Amniotic epithelial cell (primary cell): ENCODE measurements around the gene NBAS.
A peak's percentile ranks its signal among the peaks of the same experiment; 100 is the strongest.
"Not testable (repeated sequence)": the region's sequence is repeated elsewhere in the genome, so short reads cannot be mapped to it uniquely, and the experiment has no call there.

Source experiments
- DNase-seq: peaks from one replicate; pipeline ENCODE4 v3.0.0-alpha.2; 2010; ENCODE audit warnings: low read depth

Gene NBAS

DNA sequence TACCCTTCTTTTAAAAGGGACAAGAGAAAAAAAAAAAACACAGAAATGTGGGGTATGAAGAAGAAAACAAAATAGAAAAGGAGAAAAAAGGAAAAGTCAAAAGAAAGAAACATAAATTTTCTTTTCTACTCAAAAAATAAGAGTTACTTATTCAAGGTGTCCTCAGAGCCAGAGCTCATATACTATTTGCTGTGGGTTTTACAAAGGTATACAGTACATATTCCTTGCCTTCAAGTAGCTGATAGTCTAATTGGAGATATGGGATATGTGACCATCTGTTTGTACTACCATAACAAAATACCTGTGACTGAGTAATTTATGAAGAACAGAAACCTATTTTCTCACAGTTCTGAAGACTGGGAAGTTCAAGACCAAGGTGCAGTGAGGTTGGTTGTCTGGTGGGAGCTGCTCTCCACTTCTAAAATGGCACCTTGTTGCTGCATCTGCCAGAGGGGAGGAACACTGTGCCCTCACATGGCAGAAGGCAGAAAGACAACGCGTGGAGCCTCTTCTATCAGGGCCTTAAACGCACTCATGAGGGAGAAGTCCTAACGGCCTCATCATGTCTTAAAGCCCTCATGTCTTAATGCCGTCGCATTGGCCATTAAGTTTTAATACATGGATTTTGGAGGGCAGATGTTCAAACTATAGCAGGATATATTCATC lies 33.9 kb downstream of the NBAS start:
- DNase-seq: peak; percentile 11

DNA sequence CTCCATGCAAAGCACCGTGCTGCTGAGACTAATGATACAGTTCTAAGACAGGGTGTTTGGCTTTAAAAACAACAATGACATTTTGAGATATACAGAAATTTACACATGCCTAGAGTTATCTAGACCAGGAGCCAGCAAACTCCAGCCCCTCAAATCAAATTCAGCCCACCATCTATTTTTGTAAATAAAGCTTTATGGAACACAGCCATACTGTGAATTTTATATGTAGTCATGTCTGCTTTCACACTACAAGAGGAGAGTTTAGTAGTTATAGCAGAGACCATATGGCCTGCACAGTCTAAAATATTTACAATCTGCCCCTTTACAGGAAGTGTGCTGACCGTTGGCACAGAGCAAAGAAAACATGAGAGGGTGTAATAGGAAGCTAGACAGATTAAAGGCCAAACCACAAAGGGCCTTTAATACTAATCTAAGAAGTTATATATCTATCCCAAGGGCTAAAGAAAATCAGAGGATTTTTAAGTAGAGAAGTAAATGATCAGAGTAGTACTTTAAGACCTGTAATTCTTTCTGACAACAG lies 39.4 kb downstream of the NBAS start:
- DNase-seq: peak; percentile 5

DNA sequence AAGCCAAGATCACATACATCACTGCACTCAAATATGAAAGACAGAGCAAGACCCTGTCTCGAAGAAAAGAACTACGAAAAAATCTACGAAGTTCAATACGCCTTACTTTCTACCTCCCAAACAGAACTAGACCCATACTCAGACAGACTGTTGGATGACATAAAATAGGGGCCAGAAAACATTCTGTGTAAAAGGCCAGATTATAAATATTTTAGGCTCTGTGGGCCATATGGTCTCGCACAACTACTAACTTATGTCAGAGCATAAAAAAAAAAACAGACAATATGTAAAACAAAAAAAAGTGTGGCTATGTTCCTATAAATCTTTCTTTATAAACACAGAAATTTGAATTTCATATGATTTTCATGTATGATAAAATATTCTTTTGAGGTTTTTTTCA lies 40.8 kb downstream of the NBAS start:
- DNase-seq: no peak

DNA sequence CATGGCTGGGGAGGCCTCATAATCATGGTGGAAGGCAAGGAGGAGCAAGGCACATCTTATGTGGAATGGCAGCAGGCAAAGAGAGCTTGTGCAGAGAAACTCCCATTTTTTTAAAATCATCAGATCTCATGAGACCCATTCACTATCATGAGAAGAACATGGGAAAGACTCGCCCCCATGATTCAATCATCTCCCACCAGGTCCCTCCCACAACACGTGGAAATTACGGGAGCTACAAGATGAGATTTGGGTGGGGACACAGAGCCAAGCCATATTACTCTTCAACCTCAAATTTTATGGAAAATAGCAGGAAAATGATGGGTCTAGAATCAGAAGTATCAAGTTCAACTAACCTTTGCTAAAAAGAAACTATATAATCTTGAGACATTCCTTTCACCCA lies 42.4 kb downstream of the NBAS start:
- not testable (repeated sequence) for DNase-seq

DNA sequence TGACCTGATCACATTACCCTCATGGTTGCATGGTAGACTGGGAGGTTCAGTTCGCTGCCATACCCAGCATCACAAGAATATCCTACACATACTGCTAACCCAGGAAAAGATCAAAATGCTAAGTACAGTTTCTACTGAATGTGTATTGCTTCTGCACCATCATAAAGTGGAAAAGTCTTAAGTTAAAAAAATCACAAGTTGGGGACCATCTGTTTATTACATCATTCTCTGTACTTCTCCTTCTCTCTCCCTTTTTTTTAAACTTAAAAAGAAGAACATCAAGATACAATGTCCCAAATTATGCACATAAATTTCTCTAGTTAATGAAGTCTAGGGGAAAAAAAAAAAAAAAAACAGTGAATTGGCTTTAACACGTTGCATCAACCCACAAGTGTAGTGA lies 43.3 kb downstream of the NBAS start:
- no peak for DNase-seq

DNA sequence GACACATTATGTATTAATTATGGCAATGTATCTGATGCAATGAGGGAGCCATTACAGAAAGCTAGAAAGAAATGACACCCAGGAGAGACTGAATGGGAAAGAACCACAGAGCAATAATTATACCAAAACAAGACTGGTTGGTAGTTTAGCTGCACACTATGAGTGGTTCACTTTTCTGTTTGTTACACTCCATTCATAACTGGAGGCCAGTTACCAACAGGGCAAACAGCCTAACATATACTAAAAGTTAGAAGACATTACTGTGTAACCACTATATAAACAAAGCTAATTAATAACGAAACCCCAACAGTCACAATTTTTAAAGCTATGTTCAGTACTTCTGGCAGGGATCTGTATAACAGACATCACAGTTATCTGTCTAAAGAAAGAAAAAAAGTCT lies 49.4 kb downstream of the NBAS start:
- no peak for DNase-seq

DNA sequence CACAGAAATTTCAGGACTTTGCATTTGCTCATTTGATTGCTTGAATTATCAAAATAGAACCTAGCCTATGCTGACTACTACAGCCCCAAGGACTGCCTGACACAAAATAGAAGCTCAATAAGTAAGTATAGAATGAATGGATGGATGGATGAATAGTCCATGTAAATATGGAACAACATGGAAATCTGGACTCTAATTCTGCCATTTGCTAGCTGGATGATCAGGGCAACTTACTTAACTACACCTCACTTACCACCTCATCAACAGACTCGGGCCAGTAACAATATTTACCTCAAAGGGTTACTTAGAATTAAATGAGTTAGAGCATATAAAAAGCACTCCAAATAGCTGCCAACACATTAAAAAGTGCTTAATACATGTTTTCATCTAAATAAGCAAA lies 50.6 kb downstream of the NBAS start:
- DNase-seq: no peak

DNA sequence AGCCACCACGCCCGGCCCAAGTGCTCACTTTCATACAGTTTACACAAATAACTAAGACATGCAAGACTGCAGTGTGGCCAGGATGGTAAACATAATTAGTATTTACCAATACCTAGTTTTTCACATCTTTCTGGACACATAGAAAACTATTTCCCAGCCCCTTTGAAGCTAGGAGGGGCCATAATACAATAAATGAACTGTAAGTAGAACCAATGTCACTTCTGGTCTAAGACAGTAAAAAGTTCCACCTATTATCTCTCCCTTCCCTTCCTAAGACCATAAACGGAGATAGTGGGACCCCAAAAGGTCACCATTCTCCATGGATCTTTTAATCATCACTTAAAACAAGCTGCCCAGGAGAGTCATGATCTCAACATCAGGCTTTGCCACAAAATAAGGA lies 51.0 kb downstream of the NBAS start:
- DNase-seq: no peak

DNA sequence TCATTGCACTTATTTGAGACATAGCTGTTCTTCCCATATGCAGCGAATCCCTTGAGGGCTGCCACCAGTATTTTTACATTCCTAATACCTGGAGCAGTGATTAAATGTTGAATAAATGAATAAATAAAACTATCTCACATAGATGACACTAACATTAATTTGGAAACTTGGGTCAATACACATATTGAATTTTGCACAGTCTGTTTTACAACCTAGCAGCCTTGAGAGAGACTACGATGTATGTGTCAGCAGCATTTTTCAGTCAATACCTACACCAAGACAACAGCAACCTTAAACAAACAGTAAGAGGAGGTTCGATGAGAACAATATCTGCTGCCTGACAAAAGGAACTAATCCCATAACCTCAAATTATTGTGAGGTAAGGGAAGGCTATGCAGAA lies 53.4 kb downstream of the NBAS start:
- no peak for DNase-seq

DNA sequence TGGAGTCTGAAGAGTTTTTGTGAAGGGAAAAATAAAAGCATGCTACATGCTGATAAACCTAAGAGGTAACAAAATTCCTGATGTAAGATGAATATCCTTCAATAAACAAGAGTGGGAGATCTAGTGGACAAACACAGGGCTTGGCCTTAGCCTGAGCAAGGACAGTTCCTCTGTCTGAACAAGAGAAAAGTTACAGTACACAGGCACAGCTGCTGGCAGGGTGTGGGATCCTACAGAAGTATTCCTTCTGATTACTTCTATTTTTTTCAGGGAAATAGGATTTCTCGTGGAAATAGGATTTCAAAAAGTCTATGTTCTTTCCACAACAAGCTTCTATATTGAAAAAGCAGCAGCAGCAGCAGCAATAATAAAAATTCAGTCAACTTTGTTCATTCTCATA lies 54.1 kb downstream of the NBAS start:
- no peak for DNase-seq

DNA sequence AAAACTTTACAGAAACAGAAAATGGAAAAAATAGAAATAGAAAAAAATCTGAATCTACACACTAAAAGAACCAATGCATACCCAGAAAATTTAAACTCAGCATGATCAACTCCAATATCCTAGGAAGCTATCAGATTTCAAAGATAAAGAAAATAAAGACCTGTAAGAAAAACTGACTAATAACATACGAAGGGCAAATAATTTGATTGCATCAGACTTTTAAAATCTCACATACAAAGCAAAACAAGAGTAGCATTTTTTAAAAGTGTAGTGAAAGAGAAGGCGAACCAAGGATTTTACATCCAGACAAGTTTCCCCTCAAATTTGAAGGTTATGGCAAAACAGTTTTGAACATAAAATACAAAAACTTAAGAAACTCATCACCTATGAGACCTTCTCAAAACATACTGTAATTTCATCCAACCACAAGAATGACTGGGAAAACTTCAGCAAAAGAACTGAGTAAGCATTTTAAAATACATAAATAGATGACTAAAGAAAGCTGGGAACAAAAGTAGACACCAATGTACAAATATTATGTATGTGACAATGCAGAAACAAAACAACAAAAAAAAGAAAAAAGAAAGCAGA lies 54.8 kb downstream of the NBAS start:
- DNase-seq: peak; percentile 34

DNA sequence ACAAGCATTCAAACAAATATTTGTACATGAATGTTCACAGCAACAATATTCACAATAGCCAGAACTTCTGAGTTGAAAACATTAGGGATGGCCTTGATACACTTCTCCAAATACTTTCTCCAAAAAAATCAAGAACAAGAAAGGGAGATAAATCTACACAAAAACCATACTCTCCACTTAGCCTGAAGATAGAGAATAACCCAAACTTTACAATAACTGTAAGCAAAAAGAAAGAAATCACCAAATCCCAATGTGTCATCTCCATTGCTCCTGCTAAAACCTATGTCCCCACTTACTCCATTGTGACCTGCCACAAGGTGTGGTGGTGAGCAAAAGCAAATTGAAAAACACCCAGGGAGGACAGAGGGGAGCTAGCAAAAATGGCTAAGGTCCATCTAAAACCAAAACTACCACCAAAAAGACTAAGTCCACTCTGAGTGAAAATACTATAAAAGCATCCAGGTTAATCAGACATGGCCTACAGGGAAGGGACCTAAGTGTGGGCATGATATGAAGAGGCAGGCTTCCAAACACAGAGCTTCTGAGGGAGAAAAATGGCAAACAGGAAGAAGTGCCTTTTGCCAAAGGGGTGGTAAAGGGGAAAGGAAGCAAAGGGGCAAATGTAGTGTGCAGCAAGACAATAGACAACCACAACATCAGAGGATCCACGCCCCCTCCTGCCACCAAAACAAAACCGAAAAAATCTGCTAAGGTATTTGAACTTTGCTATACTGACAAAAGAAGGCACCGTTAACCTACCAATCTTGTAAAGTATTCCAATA lies 56.1 kb downstream of the NBAS start:
- DNase-seq: no peak

DNA sequence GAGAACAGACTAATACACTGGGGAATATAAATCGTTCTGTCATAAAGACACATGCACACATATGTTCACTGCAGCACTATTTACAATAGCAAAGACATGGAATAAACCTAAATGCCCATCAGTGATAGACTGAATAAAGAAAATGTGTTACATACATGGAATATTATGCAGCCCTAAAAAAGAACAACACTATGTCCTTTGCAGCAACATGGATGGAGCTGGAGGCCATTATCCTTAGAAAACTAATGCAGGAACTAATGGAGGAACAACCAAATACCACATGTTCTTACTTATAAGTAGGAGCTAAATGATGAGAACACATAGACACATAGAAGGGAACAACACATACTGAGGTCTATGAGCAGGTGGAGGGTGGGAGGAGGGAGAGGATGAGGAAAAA lies 61.9 kb downstream of the NBAS start:
- DNase-seq: not testable (repeated sequence)

DNA sequence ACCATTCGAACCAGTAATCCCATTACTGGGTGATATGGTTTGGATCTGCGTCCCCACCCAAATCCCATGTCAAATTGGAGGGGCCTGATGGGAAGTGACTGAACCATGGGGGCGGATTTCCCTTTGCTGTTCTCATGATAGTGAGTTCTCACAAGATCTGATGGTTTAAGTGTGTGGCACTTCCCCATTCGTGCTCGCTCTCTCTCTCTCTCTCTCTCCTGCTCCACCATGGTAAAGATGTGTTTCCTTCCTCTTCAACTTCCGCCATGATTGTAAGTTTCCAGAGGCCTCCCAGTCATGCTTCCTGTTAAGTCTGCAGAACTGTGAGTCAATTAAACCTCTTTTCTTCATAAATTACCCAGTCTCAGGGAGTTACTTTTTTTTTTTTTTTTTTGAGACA lies 62.6 kb downstream of the NBAS start:
- no peak for DNase-seq

DNA sequence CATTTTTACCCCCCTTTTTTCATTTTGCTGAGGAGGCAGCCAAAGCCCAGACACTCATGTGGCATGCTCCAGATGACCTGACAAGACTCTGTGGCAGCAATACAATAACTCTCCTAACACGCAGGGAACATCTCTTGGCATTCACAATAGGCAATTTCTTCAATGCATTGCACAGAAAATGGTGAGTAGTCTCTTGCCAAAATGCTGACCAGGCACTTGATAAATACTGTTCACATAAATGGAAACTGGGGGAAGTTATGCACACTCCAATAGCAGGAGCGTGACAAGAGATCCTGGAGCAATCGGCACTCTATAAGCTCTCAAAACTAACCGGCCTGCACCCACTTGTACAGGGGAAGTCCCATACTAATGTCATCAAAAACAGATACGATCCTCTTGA lies 66.3 kb downstream of the NBAS start:
- no peak for DNase-seq

DNA sequence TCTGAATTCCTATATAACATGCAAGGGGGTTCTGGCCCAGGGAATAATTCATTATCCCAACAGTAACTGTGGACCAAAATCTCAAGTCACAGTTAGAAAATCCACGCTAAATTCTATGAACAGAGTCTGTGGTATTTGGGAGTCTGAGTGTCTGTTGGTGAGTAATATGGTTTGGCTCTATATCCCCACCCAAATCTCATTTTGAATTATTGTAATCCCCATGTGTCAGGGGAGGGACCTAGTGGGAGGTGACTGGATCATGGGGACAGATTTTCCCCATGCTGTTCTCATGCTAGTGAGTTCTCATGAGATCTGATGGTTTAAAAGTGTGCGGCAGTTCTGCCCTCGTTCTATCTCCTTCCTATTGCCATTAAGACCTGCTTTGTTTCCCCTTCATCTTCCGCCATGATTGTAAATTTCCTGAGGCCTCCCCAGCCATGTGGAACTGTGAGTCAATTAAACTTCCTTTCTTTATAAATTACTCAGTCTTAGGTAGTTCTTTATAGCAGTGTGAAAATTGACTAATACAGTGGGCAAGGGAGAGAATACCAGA lies 68.3 kb downstream of the NBAS start:
- DNase-seq: no peak

DNA sequence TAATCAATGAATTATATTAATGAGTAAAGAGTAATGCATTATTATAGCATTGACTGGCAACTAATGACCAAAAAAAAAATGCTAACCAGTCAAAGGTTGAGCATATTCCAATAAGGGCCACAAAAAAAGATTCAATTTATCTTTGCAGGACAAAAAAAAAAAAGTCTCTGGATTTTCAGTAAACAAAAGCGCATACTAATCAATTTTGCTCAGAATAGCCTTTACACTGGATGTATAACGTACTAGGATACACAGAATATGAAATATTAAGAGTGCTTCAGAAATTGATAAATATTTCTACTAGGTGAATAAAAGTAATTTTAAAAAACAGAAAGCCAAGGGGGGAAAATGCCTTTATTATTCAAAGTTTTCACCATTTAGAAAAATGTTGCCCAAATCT lies 74.4 kb downstream of the NBAS start:
- no peak for DNase-seq

DNA sequence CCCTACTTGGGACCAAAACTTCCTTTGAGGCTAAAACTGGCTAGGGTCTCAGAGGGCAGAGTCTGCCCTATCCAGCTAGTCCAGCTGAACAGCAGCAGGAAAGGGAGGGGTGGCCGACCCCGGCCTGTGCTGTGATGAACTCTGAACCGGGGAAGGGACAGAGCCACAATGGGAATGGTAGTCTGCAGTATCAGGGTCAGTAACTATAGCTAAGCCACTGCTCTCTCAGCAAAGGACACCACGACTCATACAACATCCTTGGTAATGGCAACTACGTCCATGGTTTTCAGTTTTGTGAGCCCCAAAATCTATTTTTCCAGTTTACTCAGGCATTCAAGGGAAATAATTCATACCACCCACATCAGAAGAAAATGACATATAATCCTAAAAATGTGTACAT lies 75.2 kb downstream of the NBAS start:
- no peak for DNase-seq

DNA sequence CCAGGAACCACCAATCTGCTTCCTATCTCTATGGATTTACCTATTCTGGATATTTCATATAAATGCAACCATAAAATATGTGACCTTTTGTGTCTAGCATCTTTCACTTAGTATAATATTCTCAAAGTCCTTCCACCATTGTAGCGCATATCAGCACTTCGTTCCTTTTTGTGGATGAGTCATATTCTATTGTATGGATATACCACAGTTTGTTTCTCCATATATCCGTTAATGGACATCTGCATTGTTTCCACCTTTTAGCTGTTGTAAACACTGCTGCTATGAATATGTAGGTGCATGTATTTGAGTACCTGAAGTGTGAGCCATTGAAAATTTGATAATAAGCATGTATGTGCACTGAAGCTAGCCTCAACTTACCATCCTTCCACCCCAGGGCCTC lies 80.1 kb downstream of the NBAS start:
- DNase-seq: no peak

DNA sequence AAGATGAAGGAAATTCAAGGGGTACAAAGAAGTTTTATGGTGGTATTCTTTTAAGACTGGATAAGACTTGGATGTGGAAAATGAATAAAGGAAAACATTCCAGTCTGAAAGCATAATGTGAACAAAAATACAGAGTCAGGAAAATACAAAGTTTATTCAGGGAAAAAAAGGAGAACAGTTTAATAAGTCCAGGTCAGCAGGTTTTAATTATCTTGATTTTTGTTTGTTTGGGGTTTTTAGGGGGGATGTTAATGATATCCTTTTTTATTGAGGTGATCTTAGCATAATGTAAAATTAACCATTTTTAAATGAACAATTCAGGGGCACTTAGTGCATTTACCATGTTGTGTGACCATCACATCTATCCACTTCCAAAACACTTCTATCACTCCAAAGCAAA lies 80.6 kb downstream of the NBAS start:
- no peak for DNase-seq

DNA sequence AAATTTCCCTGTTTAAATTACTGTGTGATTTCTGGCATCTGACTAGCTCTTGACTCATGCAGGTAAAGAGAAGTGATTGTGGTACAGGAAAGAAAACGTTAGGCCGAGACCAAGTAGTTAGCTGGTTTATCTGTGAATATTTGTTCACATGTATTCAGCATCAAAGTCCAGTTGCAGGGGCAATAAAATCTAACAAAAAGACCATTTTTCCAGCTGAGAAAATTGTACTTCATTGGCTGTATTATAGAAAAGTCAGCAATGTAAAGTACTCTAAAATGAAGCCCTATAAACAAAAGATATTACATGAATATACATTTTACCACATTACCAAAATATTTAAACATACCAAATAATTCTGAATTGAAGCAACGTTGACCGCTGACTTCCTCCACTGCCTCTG lies 88.3 kb downstream of the NBAS start:
- DNase-seq: no peak

DNA sequence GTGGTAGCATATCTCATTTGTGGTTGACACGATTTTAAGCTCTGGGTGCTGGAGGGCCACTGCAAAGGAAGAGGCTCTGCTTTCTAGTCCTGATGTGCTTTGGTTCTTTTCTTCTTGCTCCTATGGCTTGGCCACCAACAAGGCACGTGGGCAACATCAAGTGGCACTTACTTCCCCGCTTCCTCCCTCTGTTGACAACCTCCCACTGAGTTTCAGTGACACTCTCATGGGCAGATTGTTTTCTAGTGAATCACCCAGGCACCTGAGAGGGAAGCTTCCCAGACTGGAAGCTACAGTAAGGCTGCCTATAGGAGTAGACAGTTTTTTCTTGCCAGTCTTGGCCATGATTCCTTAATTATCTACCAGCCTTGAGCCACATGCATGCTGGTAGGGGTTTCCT lies 89.0 kb downstream of the NBAS start:
- no peak for DNase-seq

DNA sequence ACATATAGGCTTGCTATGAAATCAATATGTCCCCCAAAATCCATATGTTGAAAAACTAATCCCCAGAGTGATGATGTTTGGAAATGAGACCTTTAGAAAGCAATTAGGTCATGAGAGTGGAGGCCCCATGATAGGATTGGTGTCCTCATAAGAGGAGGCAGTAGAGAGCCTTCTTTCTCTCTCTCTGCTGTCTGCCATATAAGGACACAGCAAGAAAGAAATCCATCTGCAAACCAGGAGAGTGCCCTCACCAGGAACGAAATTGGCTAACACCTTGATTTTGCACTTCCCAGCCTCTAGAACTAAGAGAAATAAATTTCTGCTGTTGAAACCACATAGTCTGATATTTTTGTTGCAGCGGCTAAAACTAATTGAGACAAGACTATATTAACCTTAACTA lies 89.5 kb downstream of the NBAS start:
- DNase-seq: no peak
